ENCODE results near the gene SEPTIN11.

- TF ChIP-seq USF2 (IDR thresholded peaks at IDR 0.05; ENCODE audit: low read depth, low read length) (no peak), CTCF (conservative IDR thresholded peaks at IDR 0.05; ENCODE audit: low read depth, low read length) (no peak), POLR2A (IDR thresholded peaks at IDR 0.05; ENCODE audit: low read depth, low read length) (no peak), MAFK (IDR thresholded peaks at IDR 0.05; ENCODE audit: low read depth, low read length) (peak; percentile 5; the same call in 1 of the 2 replicates), MAZ (IDR thresholded peaks at IDR 0.05; ENCODE audit: borderline replicate concordance, low read depth, low read length) (no peak), FOS (IDR thresholded peaks at IDR 0.05; ENCODE audit: low read depth, low read length) (no peak), SMC3 (IDR thresholded peaks at IDR 0.05; ENCODE audit: low read depth, low read length) (no peak), RAD21 (IDR thresholded peaks at IDR 0.05; ENCODE audit: low read length) (no peak), CHD1 (IDR thresholded peaks at IDR 0.05; ENCODE audit: low read depth, low read length) (no peak), RFX5 (IDR thresholded peaks at IDR 0.05; ENCODE audit: low read depth, low read length) (no peak), BHLHE40 (IDR thresholded peaks at IDR 0.05; ENCODE audit: low read depth, low read length) (no peak), ELK1 (IDR thresholded peaks at IDR 0.05; ENCODE audit: borderline replicate concordance, low read depth, low read length) (no peak)
Measured at GRCh38 chr4:76998251-76998901, 48.8 kb downstream of the SEPTIN11 start.

All from IMR-90 (cell line).